ENCODE measurements around the gene CD99.

The CD99 gene

DNA sequence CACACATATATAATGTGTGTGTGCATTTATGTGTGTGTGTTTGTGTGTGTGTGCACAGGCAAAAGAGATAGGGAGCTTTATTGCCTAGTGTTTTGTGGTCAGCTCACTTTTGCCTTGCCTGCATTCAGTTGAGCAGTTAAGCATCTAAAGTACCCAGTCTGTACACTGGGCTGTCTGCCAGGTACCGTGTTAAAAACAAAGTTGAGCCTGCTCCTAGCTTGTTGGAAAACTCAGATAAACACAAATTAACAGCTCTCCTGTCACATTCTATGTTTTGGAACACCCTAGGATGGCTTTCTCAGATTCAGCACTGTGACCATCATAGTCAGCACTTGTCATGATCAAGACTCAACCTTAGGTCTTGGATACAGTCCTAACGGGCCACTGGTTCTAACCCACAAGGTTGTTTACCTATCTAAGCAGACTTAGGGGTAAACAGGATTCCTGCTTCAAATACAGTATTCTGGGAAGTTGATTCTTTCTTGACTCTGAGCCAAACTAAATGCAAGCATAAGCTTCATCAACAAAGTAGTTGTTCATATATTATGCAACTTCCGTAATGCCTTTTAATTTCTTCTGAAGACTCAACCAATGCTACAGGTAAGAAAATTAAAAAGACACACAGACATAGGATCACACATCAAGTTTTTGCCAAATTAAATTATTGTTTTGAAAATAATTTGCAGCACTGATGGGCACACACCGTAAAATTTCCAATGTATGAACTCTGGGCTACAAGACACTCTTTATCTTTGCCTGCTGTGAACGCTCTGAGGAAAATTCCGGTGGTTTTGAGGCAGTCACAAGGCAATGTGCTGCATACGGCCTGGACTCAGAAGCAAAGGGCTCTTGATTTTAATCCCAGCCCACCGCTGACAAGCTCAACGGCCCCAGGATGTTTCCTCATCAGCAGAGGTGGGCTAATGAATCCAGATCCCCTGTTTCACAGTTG, 11.3 kb upstream of the CD99 start:
- Histone ChIP-seq H3K36me3 (ENCODE audit: insufficient read depth, low read length) (peaks cover 6% of the 10 kb centered on the region; the same call in 1 of the 2 replicates), H3K4me1 (ENCODE audit: insufficient read depth, low read length) (peaks cover 5% of the 10 kb centered on the region; the same call in 1 of the 2 replicates), H2AFZ (ENCODE audit: low read depth, low read length) (no peak overlapping the region), H4K20me1 (ENCODE audit: insufficient read depth, low read length) (no peaks in the 10 kb centered on the region), H3K79me2 (ENCODE audit: insufficient read depth, low read length) (no peaks in the 10 kb centered on the region), H3K4me3 (ENCODE audit: low read depth in 1 of 2, low read length in 2 of 2) (no peak overlapping the region), H3K9me3 (ENCODE audit: insufficient read depth, low read length, severe bottlenecking) (no peaks in the 10 kb centered on the region), H3K27ac (ENCODE audit: low read length) (peak overlapping the region; percentile 44), H3K9ac (ENCODE audit: low read depth, low read length) (no peak overlapping the region), H3K4me2 (ENCODE audit: insufficient read depth, low read length) (no peak overlapping the region), H3K27me3 (ENCODE audit: insufficient read depth, low read length, poor library complexity) (no peaks in the 10 kb centered on the region)
- ATAC-seq (ENCODE audit: insufficient read depth, low read depth) (peak; percentile 45; the same call in 2 of the 3 replicates), DNase-seq (no peak)
- no peak for TF ChIP-seq CTCF (IDR thresholded peaks at IDR 0.05; ENCODE audit: borderline replicate concordance, extremely low read depth, low read length, poor library complexity, severe bottlenecking)
- no peak for TF ChIP-seq EZH2 (IDR thresholded peaks at IDR 0.05; ENCODE audit: borderline replicate concordance, low read depth, low read length, severe bottlenecking)

- Histone ChIP-seq H3K27ac (ENCODE audit: low read length) (no peak overlapping the region), H3K4me3 (ENCODE audit: low read depth in 1 of 2, low read length in 2 of 2) (no peak overlapping the region), H2AFZ (ENCODE audit: low read depth, low read length) (no peak overlapping the region), H3K79me2 (ENCODE audit: insufficient read depth, low read length) (no peaks in the 10 kb centered on the region), H4K20me1 (ENCODE audit: insufficient read depth, low read length) (no peaks in the 10 kb centered on the region), H3K27me3 (ENCODE audit: insufficient read depth, low read length, poor library complexity) (no peaks in the 10 kb centered on the region), H3K4me2 (ENCODE audit: insufficient read depth, low read length) (no peak overlapping the region), H3K9ac (ENCODE audit: low read depth, low read length) (no peak overlapping the region), H3K4me1 (ENCODE audit: insufficient read depth, low read length) (peaks cover 5% of the 10 kb centered on the region; the same call in 1 of the 2 replicates), H3K36me3 (ENCODE audit: insufficient read depth, low read length) (peaks cover 6% of the 10 kb centered on the region; the same call in 1 of the 2 replicates), H3K9me3 (ENCODE audit: insufficient read depth, low read length, severe bottlenecking) (no peaks in the 10 kb centered on the region)
- ATAC-seq (ENCODE audit: insufficient read depth, low read depth) (no peak), DNase-seq (no peak)
- no peak for TF ChIP-seq EZH2 (IDR thresholded peaks at IDR 0.05; ENCODE audit: borderline replicate concordance, low read depth, low read length, severe bottlenecking)
- no peak for TF ChIP-seq CTCF (IDR thresholded peaks at IDR 0.05; ENCODE audit: borderline replicate concordance, extremely low read depth, low read length, poor library complexity, severe bottlenecking)
Measured at GRCh38 chrX:2680486-2681348, 10.4 kb upstream of the CD99 start.

DNA sequence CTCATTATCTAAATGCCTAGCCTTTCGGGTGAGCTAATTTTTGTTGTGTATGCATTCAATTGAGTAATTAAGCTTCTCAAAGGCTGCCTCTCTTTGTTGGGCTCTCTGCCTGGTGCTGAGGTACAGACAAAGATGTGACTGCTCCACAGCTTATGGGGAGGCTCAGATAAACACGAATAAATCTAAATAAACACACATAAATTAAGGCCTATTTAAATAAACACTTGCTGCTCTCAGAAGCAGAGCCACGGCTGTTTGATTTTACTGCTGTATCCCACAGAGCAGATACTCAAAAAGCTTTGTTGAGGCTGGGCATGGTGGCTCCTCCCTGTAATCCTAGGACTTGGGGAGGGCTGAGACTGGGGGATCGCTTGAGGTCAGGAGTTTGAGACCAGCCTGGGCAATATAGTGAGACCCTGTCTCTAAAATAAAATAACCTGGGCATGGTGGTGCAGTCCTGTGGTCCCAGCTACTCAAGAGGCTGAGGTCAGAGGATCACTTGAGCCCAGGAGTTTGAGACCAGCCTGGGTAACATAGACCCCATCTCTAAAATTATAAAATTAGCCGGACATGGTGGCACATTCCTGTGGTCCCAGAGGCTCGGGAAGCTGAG, 8.4 kb upstream of the CD99 start:
- ATAC-seq (ENCODE audit: insufficient read depth, low read depth) (no peak; the same call in 2 of the 3 replicates), DNase-seq (no peak)
- no peaks in the 10 kb centered on the region for H3K79me2 ChIP-seq (ENCODE audit: insufficient read depth, low read length)
- H3K4me1 ChIP-seq (ENCODE audit: insufficient read depth, low read length) = peaks cover 5% of the 10 kb centered on the region; the same call in 1 of the 2 replicates
- no peaks in the 10 kb centered on the region for H3K9me3 ChIP-seq (ENCODE audit: insufficient read depth, low read length, severe bottlenecking)
- no peak overlapping the region for H3K27ac ChIP-seq (ENCODE audit: low read length)
- no peak overlapping the region for H3K4me2 ChIP-seq (ENCODE audit: insufficient read depth, low read length)
- H2AFZ ChIP-seq (ENCODE audit: low read depth, low read length) = no peak overlapping the region
- no peaks in the 10 kb centered on the region for H4K20me1 ChIP-seq (ENCODE audit: insufficient read depth, low read length)
- no peak overlapping the region for H3K9ac ChIP-seq (ENCODE audit: low read depth, low read length)
- peaks cover 6% of the 10 kb centered on the region; the same call in 1 of the 2 replicates for H3K36me3 ChIP-seq (ENCODE audit: insufficient read depth, low read length)
- no peaks in the 10 kb centered on the region for H3K27me3 ChIP-seq (ENCODE audit: insufficient read depth, low read length, poor library complexity)
- H3K4me3 ChIP-seq (ENCODE audit: low read depth in 1 of 2, low read length in 2 of 2) = no peak overlapping the region
- no peak for TF ChIP-seq CTCF (IDR thresholded peaks at IDR 0.05; ENCODE audit: borderline replicate concordance, extremely low read depth, low read length, poor library complexity, severe bottlenecking)
- no peak for TF ChIP-seq EZH2 (IDR thresholded peaks at IDR 0.05; ENCODE audit: borderline replicate concordance, low read depth, low read length, severe bottlenecking)
